Measurements from ENCODE around the gene ZC3HAV1. TPM values are rescaled to one million over a fixed set of nuclear protein-coding genes. Genes with fewer than 3 reads are reported as not detected.
A peak's percentile ranks its signal among the peaks of the same experiment; 100 is the strongest.
"Not testable (repeated sequence)": the region's sequence is repeated elsewhere in the genome, so short reads cannot be mapped to it uniquely, and the experiment has no call there.

The ZC3HAV1 gene
- total RNA-seq, 1 donor from 2014 or later, result 8.0 TPM

- DNase-seq (ENCODE audit: missing footprints) (no peak), ATAC-seq (no peak)
- intact Hi-C loops (cut with DNase I), result no loop called here
These were observed 43.2 kb downstream of the ZC3HAV1 start for GRCh38 chr7:139066315-139066714.

GRCh38 chr7:139065323-139065722, 44.2 kb downstream of the ZC3HAV1 start:
- no peak for ATAC-seq
- intact Hi-C loops (cut with DNase I), result no loop called here

GRCh38 chr7:139061416-139061815, 48.1 kb downstream of the ZC3HAV1 start:
- ATAC-seq (no peak), DNase-seq (ENCODE audit: missing footprints) (no peak)
- intact Hi-C loops (cut with DNase I), result no loop called here

More at GRCh38 chr7:139065323-139065722, 44.2 kb downstream of the ZC3HAV1 start:
- no peak for DNase-seq (ENCODE audit: missing footprints)

- DNase-seq (ENCODE audit: missing footprints) (no peak), ATAC-seq (no peak)
- intact Hi-C loops (cut with DNase I), result no loop called here
These were observed 48.8 kb downstream of the ZC3HAV1 start for GRCh38 chr7:139060695-139061237.

GRCh38 chr7:139059905-139060304, 49.6 kb downstream of the ZC3HAV1 start:
- intact Hi-C loops (cut with DNase I), result no loop called here
- DNase-seq (ENCODE audit: missing footprints) (no peak), ATAC-seq (no peak)

- intact Hi-C loops (cut with DNase I), result no loop called here
- ATAC-seq, result peak; percentile 42
- DNase-seq (ENCODE audit: missing footprints), result no peak
These were observed 50.6 kb downstream of the ZC3HAV1 start for GRCh38 chr7:139058943-139059342.

- ATAC-seq, result no peak
- DNase-seq (ENCODE audit: missing footprints), result no peak
- intact Hi-C loops (cut with DNase I), result no loop called here
These were observed 53.8 kb downstream of the ZC3HAV1 start for GRCh38 chr7:139055674-139056073.

- DNase-seq (ENCODE audit: missing footprints); ATAC-seq; intact Hi-C loops (cut with DNase I): not testable (repeated sequence)
These were observed 54.9 kb downstream of the ZC3HAV1 start for GRCh38 chr7:139054656-139055055.

GRCh38 chr7:139054101-139054500, 55.4 kb downstream of the ZC3HAV1 start:
- DNase-seq (ENCODE audit: missing footprints) (no peak), ATAC-seq (no peak)
- intact Hi-C loops (cut with DNase I), result no loop called here

- DNase-seq (ENCODE audit: missing footprints), result no peak
- intact Hi-C loops (cut with DNase I), result no loop called here
- ATAC-seq, result no peak
These were observed 57.9 kb downstream of the ZC3HAV1 start for GRCh38 chr7:139051655-139052054.

GRCh38 chr7:139049936-139050335, 59.6 kb downstream of the ZC3HAV1 start:
- intact Hi-C loops (cut with DNase I), result no loop called here
- ATAC-seq (no peak), DNase-seq (ENCODE audit: missing footprints) (no peak)

- DNase-seq (ENCODE audit: missing footprints) (no peak), ATAC-seq (no peak)
- intact Hi-C loops (cut with DNase I), result no loop called here
These were observed 60.4 kb downstream of the ZC3HAV1 start for GRCh38 chr7:139049111-139049510.

- DNase-seq (ENCODE audit: missing footprints) (no peak), ATAC-seq (no peak)
- intact Hi-C loops (cut with DNase I), result no loop called here
These were observed 61.5 kb downstream of the ZC3HAV1 start for GRCh38 chr7:139047970-139048369.

- DNase-seq (ENCODE audit: missing footprints) (no peak), ATAC-seq (peak; percentile 34)
- intact Hi-C loops (cut with DNase I), result no loop called here
These were observed 63.4 kb downstream of the ZC3HAV1 start for GRCh38 chr7:139046143-139046542.

- DNase-seq (ENCODE audit: missing footprints) (no peak), ATAC-seq (no peak)
- intact Hi-C loops (cut with DNase I), result no loop called here
These were observed 64.4 kb downstream of the ZC3HAV1 start for GRCh38 chr7:139044813-139045794.

- ATAC-seq (no peak), DNase-seq (ENCODE audit: missing footprints) (no peak)
- intact Hi-C loops (cut with DNase I), result no loop called here
These were observed 65.4 kb downstream of the ZC3HAV1 start for GRCh38 chr7:139043823-139044812.

- DNase-seq (ENCODE audit: missing footprints) (no peak), ATAC-seq (no peak)
- intact Hi-C loops (cut with DNase I), result no loop called here
These were observed 68.0 kb downstream of the ZC3HAV1 start for GRCh38 chr7:139041378-139042085.

GRCh38 chr7:139038691-139039090, 70.8 kb downstream of the ZC3HAV1 start:
- intact Hi-C loops (cut with DNase I), result loop anchor here (5.0 kb wide), 1 partner anchor 39 kb away; no protein-coding TSS in a partner anchor
- DNase-seq (ENCODE audit: missing footprints) (no peak), ATAC-seq (no peak)

Measured in Right ventricle myocardium inferior (tissue), 1 donor.